SK-N-SH (cell line): ENCODE data around the gene BHMT. TPM values are rescaled to one million over a fixed set of nuclear protein-coding genes. Genes with fewer than 3 reads are reported as not detected.

ENCODE experiments used
- CTCF ChIA-PET: fragments of 300-600, 350-600 bp; formaldehyde crosslinking; extraction: SDS; loops from one replicate; lab custom pipeline; 2021; lab: Yijun Ruan, JAX
- POLR2A ChIA-PET: fragments of 350-600 bp; sonication (Branson Sonifier 250); formaldehyde crosslinking; extraction: SDS; loops from one replicate; lab custom pipeline; 2020; ENCODE audit warnings: antibody characterized with exemption, inconsistent platforms; lab: Yijun Ruan, JAX
- DNase-seq: peaks from one replicate; pipeline ENCODE4 v3.0.0; 2012
- H2AFZ ChIP-seq: fragments of 200-600 bp; sonication (generic); 2 replicates; pipeline ENCODE4 v1.8.1; 2016; ENCODE audit warnings: antibody characterized with exemption, mild to moderate bottlenecking, low read depth
- H3F3A ChIP-seq: fragments of 200-600 bp; sonication (generic); replicated peaks from 2 replicates; pipeline ENCODE3; 2016; ENCODE audit warnings: antibody characterized with exemption, mild to moderate bottlenecking; ENCODE audit not compliant: insufficient read depth
- H3K27ac ChIP-seq, 2 experiments: fragments of 200-500 bp in 1 of 2; fragments of 200-600 bp in 1 of 2; sonication (Bioruptor generic) in 1 of 2; sonication (generic), shearing (Covaris generic) in 1 of 2; 2 replicates each; pipeline versions ENCODE4 v1.5.1 to v1.6.1; 2014 to 2016; ENCODE audit warnings: low read depth in 2 of 2, inconsistent platforms in 1 of 2, low read length in 1 of 2, mild to moderate bottlenecking in 1 of 2, mixed read lengths in 1 of 2
- H3K27me3 ChIP-seq: fragments of 200-600 bp; sonication (generic), shearing (Covaris generic); 2 replicates; pipeline ENCODE4 v1.6.1; 2016; ENCODE audit warnings: mixed run types; ENCODE audit not compliant: insufficient read depth
- H3K36me3 ChIP-seq, 2 experiments: fragments of 200-500 bp in 1 of 2; fragments of 200-600 bp in 1 of 2; sonication (Bioruptor generic) in 1 of 2; sonication (generic) in 1 of 2; replicated peaks in 1 of 2; 2 replicates each; pipeline versions ENCODE3 to v1.5.1; 2014 to 2016; ENCODE audit warnings: low read length in 1 of 2, mild to moderate bottlenecking in 1 of 2; ENCODE audit not compliant: insufficient read depth in 2 of 2, control insufficient read depth in 1 of 2
- H3K4me1 ChIP-seq, 2 experiments: fragments of 200-500 bp in 1 of 2; fragments of 200-600 bp in 1 of 2; sonication (Bioruptor generic) in 1 of 2; sonication (generic), shearing (Covaris generic) in 1 of 2; 2 replicates each; pipeline versions ENCODE4 v1.5.1 to v1.6.1; 2014 to 2016; ENCODE audit warnings: low read depth in 1 of 2, low read length in 1 of 2, mixed run types in 1 of 2; ENCODE audit not compliant: insufficient read depth in 2 of 2, control insufficient read depth in 1 of 2
- H3K4me2 ChIP-seq: fragments of 200-600 bp; sonication (generic), shearing (Covaris generic); 2 replicates; pipeline ENCODE4 v1.6.1; 2017; ENCODE audit warnings: mixed run types
- H3K4me3 ChIP-seq, 2 experiments: fragments of 200-500 bp in 1 of 2; fragments of 200-600 bp in 1 of 2; sonication (Bioruptor generic) in 1 of 2; sonication (generic), shearing (Covaris generic) in 1 of 2; 2 replicates each; pipeline versions ENCODE4 v1.5.1 to v1.8.1; 2014 to 2016; ENCODE audit warnings: low read depth in 2 of 2, inconsistent platforms in 1 of 2, low read length in 1 of 2, mild to moderate bottlenecking in 1 of 2, mixed read lengths in 1 of 2, moderate library complexity in 1 of 2
- H3K79me2 ChIP-seq: fragments of 200-600 bp; sonication (generic); 2 replicates; pipeline ENCODE4 v1.8.1; 2017; ENCODE audit warnings: mild to moderate bottlenecking; ENCODE audit not compliant: insufficient read depth
- H3K9ac ChIP-seq: fragments of 200-600 bp; sonication (generic); 2 replicates; pipeline ENCODE4 v1.6.1; 2017; ENCODE audit warnings: mixed run types
- H3K9me2 ChIP-seq: fragments of 200-600 bp; sonication (generic); 2 replicates; pipeline ENCODE4 v1.6.1; 2017; ENCODE audit warnings: mixed run types
- H3K9me3 ChIP-seq: fragments of 200-600 bp; sonication (generic); 2 replicates; pipeline ENCODE4 v1.6.1; 2017; ENCODE audit warnings: mixed run types, mild to moderate bottlenecking, moderate library complexity
- H4K20me1 ChIP-seq: fragments of 200-600 bp; sonication (generic); 2 replicates; pipeline ENCODE4 v1.6.1; 2017; ENCODE audit warnings: mild to moderate bottlenecking, mixed run types; ENCODE audit not compliant: insufficient read depth
- EZH2phosphoT487 ChIP-seq: fragments of 200-600 bp; sonication (generic); IDR thresholded peaks from 2 replicates; pipeline ENCODE4 v1.6.1; 2017; ENCODE audit warnings: low read depth, mixed run types, mild to moderate bottlenecking, antibody characterized with exemption, moderate library complexity, borderline replicate concordance
- FOXJ3 ChIP-seq: sonication (generic); formaldehyde crosslinking; IDR thresholded peaks from 2 replicates; pipeline ENCODE4 v1.5.1; 2020; ENCODE audit warnings: mild to moderate bottlenecking, missing genetic modification reagents
- GABPA ChIP-seq: IDR thresholded peaks from 2 replicates; pipeline ENCODE4 v1.4.0; 2012; ENCODE audit warnings: low read depth, mild to moderate bottlenecking
- GATA2 ChIP-seq: sonication (generic); formaldehyde crosslinking; IDR thresholded peaks from 2 replicates; pipeline ENCODE4 v1.5.0; 2020; ENCODE audit warnings: mild to moderate bottlenecking, missing genetic modification reagents
- RCOR1 ChIP-seq: fragments of 150-350 bp; IDR thresholded peaks from 2 replicates; pipeline ENCODE4 v1.6.1; 2017; ENCODE audit warnings: antibody characterized with exemption, low read length
- RXRA ChIP-seq: IDR thresholded peaks from 2 replicates; pipeline ENCODE4 v1.4.0; 2012; ENCODE audit warnings: low read depth, mild to moderate bottlenecking, borderline replicate concordance
- TEAD4 ChIP-seq: IDR thresholded peaks from 2 replicates; pipeline ENCODE4 v1.4.0; 2012; ENCODE audit warnings: mild to moderate bottlenecking, borderline replicate concordance; ENCODE audit not compliant: insufficient read depth
- YY1 ChIP-seq: IDR thresholded peaks from 2 replicates; pipeline ENCODE4 v1.4.0; 2012; ENCODE audit warnings: low read depth, mild to moderate bottlenecking
- WGBS: methylation state at CpG from one replicate; pipeline ENCODE4 v1.1.6; 2017; ENCODE audit warnings: low lambda C conversion rate; 5-methylcytosine and 5-hydroxymethylcytosine counted together
- polyA plus RNA-seq, 3 experiments: library from polyadenylated mRNA; depleted of rRNA; stranded (reverse); fragments of >200 nt; gene quantifications; 2 replicates each; pipeline ENCODE4 v1.2.3, GENCODE V29; 2012
- TF ChIP-seq, protein P1 (sequence below): IDR thresholded peaks from 2 replicates; pipeline ENCODE4 v1.4.0; 2012; ENCODE audit warnings: low read depth, borderline replicate concordance
- TF ChIP-seq, protein P2 (sequence below): IDR thresholded peaks from 2 replicates; pipeline ENCODE4 v1.6.1; 2012; ENCODE audit warnings: mild to moderate bottlenecking, low read depth, low read length, moderate library complexity
- TF ChIP-seq, protein P3 (sequence below): IDR thresholded peaks from 2 replicates; pipeline ENCODE4 v1.4.0; 2012; ENCODE audit warnings: low read depth
- TF ChIP-seq, protein P4 (sequence below): IDR thresholded peaks from 2 replicates; pipeline ENCODE4; 2012

Gene BHMT
- polyA plus RNA-seq, 1 of the 3 experiments (the other 2 are of a cell fraction): not detected

DNA sequence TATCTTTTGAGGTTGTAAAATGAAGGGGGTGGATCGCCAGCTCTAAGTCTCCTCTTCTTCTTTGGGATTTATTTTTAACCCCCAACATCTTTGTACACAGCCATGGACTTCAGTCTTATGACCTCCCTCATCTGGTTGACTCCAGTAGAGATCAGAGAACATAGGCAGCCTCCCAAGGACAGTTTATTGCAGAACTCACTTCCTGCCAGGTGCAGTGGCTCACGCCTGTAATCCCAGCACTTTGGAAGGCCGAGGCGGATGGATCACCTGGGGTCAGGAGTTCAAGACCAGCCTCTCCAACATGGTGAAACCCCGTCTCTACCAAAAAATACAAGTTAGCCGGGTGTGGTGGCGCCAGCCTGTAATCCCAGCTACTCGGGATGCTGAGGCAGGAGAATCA lies 2.8 kb upstream of the BHMT start:
- H2AFZ ChIP-seq: no peak overlapping the region
- H3K4me3 ChIP-seq: no peak overlapping the region
- no peaks in the 10 kb centered on the region for H4K20me1 ChIP-seq
- 75% methylated on average over 7 of the region's 8 CpGs for WGBS
- no peak overlapping the region for H3K27ac ChIP-seq
- H3K4me2 ChIP-seq: no peak overlapping the region
- H3K9ac ChIP-seq: no peak overlapping the region
- no peak for DNase-seq
- peaks cover 0 to 14% of the 10 kb centered on the region in 2 experiments; a peak in 2 of 4 replicates for H3K4me1 ChIP-seq
- no peaks in the 10 kb centered on the region for H3K9me3 ChIP-seq
- no peaks in the 10 kb centered on the region for H3K9me2 ChIP-seq
- CTCF ChIA-PET: interaction anchor here (1.1 to 1.2 kb wide), 3 partner anchors 24 to 87 kb away, joined by 3 to 5 read pairs (median 3); no protein-coding TSS in a partner anchor
- no peaks in the 10 kb centered on the region for H3F3A ChIP-seq
- H3K36me3 ChIP-seq: no peaks in the 10 kb centered on the region
- H3K79me2 ChIP-seq: no peaks in the 10 kb centered on the region
- TF ChIP-seq RCOR1 (no peak), FOXJ3 (CRISPR knock-in tag) (no peak), TEAD4 (no peak), GATA2 (CRISPR knock-in tag) (no peak), EZH2phosphoT487 (no peak), RXRA (no peak), YY1 (no peak), GABPA (no peak)
- TF ChIP-seq, protein P1, sequence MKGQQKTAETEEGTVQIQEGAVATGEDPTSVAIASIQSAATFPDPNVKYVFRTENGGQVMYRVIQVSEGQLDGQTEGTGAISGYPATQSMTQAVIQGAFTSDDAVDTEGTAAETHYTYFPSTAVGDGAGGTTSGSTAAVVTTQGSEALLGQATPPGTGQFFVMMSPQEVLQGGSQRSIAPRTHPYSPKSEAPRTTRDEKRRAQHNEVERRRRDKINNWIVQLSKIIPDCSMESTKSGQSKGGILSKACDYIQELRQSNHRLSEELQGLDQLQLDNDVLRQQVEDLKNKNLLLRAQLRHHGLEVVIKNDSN: no peak
- TF ChIP-seq, protein P2, sequence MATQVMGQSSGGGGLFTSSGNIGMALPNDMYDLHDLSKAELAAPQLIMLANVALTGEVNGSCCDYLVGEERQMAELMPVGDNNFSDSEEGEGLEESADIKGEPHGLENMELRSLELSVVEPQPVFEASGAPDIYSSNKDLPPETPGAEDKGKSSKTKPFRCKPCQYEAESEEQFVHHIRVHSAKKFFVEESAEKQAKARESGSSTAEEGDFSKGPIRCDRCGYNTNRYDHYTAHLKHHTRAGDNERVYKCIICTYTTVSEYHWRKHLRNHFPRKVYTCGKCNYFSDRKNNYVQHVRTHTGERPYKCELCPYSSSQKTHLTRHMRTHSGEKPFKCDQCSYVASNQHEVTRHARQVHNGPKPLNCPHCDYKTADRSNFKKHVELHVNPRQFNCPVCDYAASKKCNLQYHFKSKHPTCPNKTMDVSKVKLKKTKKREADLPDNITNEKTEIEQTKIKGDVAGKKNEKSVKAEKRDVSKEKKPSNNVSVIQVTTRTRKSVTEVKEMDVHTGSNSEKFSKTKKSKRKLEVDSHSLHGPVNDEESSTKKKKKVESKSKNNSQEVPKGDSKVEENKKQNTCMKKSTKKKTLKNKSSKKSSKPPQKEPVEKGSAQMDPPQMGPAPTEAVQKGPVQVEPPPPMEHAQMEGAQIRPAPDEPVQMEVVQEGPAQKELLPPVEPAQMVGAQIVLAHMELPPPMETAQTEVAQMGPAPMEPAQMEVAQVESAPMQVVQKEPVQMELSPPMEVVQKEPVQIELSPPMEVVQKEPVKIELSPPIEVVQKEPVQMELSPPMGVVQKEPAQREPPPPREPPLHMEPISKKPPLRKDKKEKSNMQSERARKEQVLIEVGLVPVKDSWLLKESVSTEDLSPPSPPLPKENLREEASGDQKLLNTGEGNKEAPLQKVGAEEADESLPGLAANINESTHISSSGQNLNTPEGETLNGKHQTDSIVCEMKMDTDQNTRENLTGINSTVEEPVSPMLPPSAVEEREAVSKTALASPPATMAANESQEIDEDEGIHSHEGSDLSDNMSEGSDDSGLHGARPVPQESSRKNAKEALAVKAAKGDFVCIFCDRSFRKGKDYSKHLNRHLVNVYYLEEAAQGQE: no peak
- TF ChIP-seq, protein P3, sequence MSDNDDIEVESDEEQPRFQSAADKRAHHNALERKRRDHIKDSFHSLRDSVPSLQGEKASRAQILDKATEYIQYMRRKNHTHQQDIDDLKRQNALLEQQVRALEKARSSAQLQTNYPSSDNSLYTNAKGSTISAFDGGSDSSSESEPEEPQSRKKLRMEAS: no peak
- TF ChIP-seq, protein P4, sequence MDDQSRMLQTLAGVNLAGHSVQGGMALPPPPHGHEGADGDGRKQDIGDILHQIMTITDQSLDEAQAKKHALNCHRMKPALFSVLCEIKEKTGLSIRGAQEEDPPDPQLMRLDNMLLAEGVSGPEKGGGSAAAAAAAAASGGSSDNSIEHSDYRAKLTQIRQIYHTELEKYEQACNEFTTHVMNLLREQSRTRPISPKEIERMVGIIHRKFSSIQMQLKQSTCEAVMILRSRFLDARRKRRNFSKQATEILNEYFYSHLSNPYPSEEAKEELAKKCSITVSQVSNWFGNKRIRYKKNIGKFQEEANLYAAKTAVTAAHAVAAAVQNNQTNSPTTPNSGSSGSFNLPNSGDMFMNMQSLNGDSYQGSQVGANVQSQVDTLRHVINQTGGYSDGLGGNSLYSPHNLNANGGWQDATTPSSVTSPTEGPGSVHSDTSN: no peak
- TF ChIP-seq, all 33 proteins: peak for 0
- POLR2A ChIA-PET: no interaction called here
- H3K27me3 ChIP-seq: no peaks in the 10 kb centered on the region; the same call in 1 of the 2 replicates
